Measurements from ENCODE around the gene CHD3.

CHD3 gene

GRCh38 chr17:7888184-7888920 lies at the start of gene CHD3:
TSS of gene CHD3 (plus strand) at chr17:7888789. CDS start at chr17:7889001, 212 bp downstream.
- peak; percentile 23 for DNase-seq (ENCODE audit: low spot score)

- DNase-seq (ENCODE audit: low spot score), result peak; percentile 32
These were observed 49.3 kb upstream of the CHD3 start for GRCh38 chr17:7839190-7839875.

DNA sequence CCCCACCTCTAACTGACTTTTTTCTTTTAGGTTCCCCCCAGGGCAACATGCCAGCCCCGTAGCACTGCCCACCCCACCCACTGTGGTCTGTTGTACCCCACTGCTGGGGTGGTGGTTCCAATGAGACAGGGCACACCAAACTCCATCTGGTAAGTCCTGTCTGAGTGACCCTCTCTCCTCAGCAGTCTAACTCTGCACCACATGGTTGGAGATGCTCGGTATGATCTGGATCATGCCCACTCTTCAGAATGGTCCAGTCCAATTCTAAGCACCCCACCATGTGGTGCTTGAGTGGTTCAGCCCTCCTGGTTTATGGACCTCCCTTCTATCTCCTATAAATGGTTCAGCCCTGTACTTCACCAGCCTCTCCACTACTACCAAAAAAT lies 48.7 kb upstream of the CHD3 start:
- DNase-seq (ENCODE audit: low spot score), result peak; percentile 57

DNA sequence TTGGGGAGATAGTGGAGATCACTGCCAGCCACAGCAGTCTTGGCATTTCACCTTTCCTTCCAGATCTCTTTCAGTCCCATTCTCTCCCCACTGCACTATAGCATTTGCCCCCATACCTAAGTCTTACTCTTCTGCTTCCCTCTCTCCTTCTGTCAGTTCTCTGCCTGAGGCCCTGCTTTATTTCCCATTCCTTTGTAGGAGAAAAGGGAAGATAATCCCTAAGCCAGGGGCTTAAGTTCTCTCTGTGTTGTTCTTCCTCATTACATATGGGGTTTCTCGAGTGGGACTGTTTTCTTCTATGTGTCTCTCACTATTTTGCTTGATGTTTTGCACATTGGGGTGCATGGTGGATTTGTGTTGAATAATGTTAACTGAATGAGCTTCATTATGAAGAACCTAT lies 48.1 kb upstream of the CHD3 start:
- peak; percentile 16 for DNase-seq (ENCODE audit: low spot score)

GRCh38 chr17:7840875-7841274 lies 47.7 kb upstream of the CHD3 start:
- no peak for DNase-seq (ENCODE audit: low spot score)

DNA sequence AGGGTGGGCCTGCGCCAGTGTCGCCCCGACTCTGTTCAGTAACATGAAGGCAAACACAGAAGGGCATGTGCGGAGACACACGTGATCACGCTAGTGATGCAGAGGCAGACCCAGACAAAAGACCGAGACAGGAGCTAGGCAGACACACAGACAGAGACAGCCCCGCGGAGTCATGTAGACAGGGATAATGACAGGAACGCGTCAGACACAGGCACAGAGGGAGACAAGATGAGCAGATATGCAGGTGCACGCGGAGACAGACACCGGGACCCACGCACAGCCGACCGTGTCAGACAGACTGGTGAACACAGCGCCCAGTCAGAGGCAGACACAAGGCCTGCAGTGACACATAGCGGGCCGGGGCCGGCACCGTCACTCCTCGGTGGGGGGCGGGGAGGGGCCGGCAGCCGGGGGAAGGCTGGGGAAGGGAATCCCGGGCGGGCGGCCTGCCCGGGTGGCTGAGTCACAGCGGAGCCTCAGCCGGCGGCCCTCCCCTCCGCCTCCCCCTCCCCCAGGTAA lies 47.1 kb upstream of the CHD3 start:
- DNase-seq (ENCODE audit: low spot score), result peak; percentile 87

DNA sequence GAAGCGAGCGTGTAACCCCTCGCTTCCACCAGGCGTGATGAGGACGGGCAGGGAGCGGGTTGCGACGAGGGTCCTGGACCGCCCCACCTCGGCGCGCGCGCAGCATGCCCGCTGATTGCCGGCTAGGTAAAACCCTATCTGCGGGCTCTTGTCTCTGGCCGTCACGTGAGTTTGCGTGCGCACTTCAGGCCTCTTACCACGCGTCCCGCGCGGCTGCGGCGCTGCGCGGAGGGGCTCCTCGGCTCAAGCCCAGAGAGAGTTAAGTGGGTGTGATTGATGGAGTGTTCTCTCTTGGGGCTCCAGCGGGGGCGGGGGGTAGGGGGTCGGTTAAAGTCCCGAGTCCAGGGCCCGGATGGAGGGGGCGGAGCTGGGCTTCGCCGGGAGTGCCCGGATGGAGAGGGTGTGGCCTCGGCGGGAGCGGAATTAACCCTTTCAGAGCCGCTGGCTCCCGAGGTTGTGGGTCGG lies 46.6 kb upstream of the CHD3 start:
- DNase-seq (ENCODE audit: low spot score), result peak; percentile 89

- DNase-seq (ENCODE audit: low spot score), result peak; percentile 81
These were observed 46.0 kb upstream of the CHD3 start for GRCh38 chr17:7842380-7843256.

GRCh38 chr17:7843257-7843535 lies 45.4 kb upstream of the CHD3 start:
- DNase-seq (ENCODE audit: low spot score), result no peak

DNA sequence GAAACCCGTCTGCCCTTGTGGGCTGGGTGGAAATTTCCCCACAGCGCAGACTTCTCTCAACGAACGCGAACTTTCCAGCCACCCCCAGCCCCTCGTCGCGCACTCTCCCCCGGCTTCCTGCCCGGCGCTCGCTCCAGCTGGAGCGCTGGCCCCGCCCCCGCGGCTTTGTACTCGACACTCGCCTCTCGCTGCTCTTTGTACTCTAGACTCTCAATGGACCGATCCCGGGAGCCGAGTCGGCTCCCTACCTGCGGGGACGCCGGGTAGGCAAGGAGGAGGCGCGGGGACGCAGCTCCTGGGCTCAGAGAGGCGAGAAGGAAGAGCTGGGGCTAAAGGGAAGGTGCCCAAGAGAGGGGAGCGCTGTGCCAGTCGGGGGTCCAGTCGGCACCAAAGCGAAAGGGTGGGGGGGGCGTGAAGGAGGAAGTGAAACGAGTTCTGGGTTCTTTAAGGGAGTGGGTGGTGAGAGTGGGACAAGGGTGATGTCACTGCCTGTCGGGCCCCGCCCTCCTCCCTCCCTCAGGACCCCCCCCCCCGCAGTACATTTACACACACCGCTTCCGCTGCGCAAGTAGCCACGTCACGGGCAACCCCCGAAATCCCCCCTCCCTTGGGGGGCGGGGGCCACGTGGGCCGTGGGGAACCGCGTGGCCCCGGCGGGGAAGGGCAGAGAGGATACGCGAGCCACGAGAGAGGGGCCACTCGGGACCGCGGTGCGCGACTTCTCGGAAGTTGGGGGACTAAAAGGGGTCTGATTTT lies 44.9 kb upstream of the CHD3 start:
- peak; percentile 76 for DNase-seq (ENCODE audit: low spot score)

GRCh38 chr17:7844292-7845154 lies 44.1 kb upstream of the CHD3 start:
- peak; percentile 95 for DNase-seq (ENCODE audit: low spot score)

DNA sequence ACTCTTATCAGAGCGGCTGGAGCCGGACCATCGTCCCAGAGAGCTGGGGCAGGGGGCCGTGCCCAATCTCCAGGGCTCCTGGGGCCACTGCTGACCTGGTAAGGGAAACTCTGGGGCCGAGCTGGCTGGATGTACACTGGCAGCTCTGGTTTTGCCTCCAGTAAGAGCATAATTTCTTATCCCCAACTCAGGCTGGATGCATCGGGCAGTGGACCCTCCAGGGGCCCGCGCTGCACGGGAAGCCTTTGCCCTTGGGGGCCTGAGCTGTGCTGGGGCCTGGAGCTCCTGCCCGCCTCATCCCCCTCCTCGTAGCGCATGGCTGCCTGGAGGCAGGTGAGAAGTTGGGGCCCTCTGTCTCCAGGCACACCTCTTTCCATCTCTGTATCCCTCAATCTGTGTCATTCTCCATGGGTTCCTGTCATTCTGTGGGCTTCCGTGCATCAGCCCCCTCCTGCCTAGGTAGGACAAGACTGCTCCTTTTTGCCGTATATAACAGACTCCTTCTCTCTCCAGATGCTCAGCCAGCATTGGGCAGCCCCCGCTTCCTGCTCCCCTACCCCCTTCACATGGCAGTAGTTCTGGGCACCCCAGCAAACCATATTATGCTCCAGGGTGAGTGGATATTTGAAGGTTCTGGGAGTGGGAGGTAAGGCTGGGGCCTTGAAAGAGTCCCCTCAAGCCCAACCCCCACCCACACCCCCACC lies 43.1 kb upstream of the CHD3 start:
- no peak for DNase-seq (ENCODE audit: low spot score)

DNA sequence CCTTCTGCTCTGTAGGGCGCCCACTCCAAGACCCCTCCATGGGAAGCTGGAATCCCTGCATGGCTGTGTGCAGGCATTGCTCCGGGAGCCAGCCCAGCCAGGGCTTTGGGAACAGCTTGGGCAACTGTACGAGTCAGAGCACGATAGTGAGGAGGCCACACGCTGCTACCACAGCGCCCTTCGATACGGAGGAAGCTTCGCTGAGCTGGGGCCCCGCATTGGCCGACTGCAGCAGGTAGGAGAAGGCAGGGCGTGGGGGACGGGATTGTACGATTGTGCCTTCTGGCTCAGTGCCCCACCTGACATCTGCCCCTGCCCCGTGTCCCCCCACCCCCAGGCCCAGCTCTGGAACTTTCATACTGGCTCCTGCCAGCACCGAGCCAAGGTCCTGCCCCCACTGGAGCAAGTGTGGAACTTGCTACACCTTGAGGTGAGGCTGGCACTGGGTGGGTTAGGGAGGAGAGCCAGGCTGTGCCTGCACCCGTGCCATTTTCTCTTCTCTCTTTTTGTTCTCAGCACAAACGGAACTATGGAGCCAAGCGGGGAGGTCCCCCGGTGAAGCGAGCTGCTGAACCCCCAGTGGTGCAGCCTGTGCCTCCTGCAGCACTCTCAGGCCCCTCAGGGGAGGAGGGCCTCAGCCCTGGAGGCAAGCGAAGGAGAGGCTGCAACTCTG lies 42.4 kb upstream of the CHD3 start:
- no peak for DNase-seq (ENCODE audit: low spot score)

DNA sequence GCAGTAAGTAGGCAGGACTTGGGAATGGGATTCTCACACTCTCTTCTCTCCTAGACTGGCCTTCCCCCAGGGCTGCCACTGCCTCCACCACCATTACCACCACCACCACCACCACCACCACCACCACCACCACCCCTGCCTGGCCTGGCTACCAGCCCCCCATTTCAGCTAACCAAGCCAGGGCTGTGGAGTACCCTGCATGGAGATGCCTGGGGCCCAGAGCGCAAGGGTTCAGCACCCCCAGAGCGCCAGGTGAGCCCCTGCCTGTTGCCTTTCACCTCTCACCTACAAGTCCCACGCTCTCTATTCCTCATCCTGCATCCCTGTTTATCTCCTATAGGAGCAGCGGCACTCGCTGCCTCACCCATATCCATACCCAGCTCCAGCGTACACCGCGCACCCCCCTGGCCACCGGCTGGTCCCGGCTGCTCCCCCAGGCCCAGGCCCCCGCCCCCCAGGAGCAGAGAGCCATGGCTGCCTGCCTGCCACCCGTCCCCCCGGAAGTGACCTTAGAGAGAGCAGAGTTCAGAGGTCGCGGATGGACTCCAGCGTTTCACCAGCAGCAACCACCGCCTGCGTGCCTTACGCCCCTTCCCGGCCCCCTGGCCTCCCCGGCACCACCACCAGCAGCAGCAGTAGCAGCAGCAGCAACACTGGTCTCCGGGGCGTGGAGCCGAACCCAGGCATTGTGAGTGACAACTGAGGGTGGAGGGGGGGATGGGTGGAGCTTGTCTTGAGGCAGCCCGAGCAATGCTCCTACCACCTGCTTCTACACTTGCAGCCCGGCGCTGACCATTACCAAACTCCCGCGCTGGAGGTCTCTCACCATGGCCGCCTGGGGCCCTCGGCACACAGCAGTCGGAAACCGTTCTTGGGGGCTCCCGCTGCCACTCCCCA lies 41.6 kb upstream of the CHD3 start:
- no peak for DNase-seq (ENCODE audit: low spot score)

- no peak for DNase-seq (ENCODE audit: low spot score)
These were observed 40.4 kb upstream of the CHD3 start for GRCh38 chr17:7848131-7848579.

GRCh38 chr17:7848739-7849129 lies 39.9 kb upstream of the CHD3 start:
- no peak for DNase-seq (ENCODE audit: low spot score)

DNA sequence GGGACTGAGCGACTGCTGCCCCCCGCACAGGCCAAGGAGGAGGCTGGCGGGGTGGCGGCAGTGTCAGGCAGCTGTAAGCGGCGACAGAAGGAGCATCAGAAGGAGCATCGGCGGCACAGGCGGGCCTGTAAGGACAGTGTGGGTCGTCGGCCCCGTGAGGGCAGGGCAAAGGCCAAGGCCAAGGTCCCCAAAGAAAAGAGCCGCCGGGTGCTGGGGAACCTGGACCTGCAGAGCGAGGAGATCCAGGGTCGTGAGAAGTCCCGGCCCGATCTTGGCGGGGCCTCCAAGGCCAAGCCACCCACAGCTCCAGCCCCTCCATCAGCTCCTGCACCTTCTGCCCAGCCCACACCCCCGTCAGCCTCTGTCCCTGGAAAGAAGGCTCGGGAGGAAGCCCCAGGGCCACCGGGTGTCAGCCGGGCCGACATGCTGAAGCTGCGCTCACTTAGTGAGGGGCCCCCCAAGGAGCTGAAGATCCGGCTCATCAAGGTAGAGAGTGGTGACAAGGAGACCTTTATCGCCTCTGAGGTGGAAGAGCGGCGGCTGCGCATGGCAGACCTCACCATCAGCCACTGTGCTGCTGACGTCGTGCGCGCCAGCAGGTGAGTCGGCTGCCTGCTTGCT lies 39.3 kb upstream of the CHD3 start:
- no peak for DNase-seq (ENCODE audit: low spot score)
